ENCODE measurements around the gene DIP2C. TPM values are rescaled to one million over a fixed set of nuclear protein-coding genes. Genes with fewer than 3 reads are reported as not detected.
A peak's percentile ranks its signal among the peaks of the same experiment; 100 is the strongest.
"Not testable (repeated sequence)": the region's sequence is repeated elsewhere in the genome, so short reads cannot be mapped to it uniquely, and the experiment has no call there.

Gene DIP2C
- total RNA-seq, 1 experiment from 2014 or later: 1.6 TPM

DNA sequence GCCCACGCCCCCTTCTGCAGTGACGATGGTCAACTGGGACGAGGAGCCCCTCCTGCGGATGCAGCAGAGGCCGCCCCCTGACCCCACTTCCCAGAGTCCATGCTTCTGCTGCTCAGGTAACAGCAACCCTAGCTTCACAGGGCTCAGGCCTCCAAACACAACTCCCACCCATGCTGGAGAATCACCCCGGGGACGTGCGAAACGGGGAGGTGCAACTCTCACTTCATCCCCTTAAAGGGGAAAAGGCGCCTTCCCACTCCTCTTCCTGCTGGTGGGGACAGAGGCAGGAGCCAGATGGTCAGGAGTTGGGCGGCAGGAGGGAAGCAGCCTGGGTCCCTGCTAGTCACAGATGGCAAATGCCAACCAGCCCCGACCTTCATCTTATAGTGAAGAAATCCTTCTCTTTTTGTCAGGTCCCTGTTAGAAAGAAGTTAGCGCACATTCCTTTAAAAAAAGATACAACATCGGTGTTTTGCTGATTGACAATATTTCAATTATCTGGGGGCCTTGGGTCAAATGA, 155.4 kb downstream of the DIP2C start:
- DNase-seq (ENCODE audit: low spot score): no peak

GRCh38 chr10:533611-534010, 155.9 kb downstream of the DIP2C start:
- no peak for DNase-seq (ENCODE audit: low spot score)

DNA sequence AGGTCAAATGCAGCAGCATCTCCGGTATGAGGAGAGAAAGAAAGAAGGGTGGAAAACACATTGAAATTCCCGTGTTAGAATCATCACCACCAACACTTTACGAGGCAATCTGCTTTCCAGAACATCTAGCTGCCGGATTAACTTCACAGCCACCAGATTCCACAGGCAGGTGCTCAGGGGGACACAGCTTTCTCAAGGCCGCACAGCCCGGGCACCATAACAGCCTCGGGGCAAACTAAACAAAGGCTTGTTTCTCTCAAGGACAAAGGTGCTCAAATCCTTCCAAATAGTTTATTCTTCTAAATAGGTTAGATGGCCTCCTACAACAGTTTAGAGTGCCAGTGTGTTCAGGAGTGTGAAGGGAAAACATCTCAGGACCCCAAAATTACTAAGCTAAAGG, 156.3 kb downstream of the DIP2C start:
- no peak for DNase-seq (ENCODE audit: low spot score)

- not testable (repeated sequence) for DNase-seq (ENCODE audit: low spot score)
Measured at GRCh38 chr10:532331-532730, 157.1 kb downstream of the DIP2C start.

- DNase-seq (ENCODE audit: low spot score): no peak
Measured at GRCh38 chr10:531541-531940, 157.9 kb downstream of the DIP2C start.

DNA sequence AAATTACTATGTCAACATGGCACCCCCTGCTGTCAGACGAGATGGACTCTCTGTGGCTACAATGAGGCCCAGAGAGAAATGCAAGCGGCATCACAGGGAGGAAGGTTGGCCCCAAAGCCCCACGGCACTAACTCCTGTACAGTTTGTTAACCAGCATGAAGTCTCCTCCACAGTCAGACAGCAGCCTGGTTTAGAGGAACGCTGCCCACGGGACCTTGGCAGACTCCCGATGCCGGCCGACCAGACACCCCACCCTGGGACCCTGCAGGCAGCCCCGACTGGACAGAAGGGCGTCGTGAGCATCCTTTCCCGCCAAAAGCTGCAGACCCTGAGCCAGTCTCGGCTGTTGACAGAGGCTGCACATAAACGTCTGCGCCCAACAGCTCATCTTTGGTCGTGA, 158.8 kb downstream of the DIP2C start:
- DNase-seq (ENCODE audit: low spot score): no peak

DNA sequence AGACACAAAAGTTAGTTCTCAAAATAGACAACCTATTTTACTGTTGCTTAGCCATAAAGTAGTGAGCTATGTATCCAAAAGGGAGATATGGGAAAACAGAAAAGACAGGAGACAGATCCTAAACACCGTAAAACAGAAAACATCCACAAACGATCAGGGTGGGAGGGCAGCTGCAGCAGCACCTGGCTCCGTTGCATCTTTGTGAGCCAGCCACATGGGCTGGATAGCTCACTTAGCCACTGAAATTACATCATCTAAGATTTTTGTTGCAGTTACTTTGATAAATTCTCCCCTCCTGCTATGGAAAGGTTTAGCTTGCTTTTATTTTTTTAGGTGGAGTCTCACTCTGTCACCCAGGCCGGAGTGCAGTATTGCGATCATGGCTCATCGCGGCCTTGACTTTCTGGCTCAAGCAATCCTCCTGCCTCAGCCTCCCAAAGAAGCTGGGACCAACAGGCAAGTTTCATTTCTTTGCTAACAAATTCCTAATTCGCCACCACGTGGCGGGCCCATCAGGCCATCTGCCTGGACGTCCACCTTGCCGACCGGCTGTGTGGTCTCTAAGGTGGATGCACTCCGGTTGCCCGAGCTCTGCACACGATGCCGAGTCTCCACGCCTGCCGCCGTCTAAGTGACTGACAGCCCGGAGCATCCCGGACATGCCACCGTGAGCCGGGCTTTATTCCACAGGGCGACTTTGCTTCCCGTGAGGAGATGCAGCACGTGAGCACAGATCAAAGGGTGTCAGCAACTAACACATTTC, 159.8 kb downstream of the DIP2C start:
- DNase-seq (ENCODE audit: low spot score): no peak

GRCh38 chr10:528173-529165, 161.0 kb downstream of the DIP2C start:
- DNase-seq (ENCODE audit: low spot score): no peak

- no peak for DNase-seq (ENCODE audit: low spot score)
Measured at GRCh38 chr10:527416-527815, 162.1 kb downstream of the DIP2C start.

GRCh38 chr10:526651-527312, 162.7 kb downstream of the DIP2C start:
- DNase-seq (ENCODE audit: low spot score): peak; percentile 40

GRCh38 chr10:525565-526315, 163.7 kb downstream of the DIP2C start:
- DNase-seq (ENCODE audit: low spot score): no peak

- DNase-seq (ENCODE audit: low spot score): no peak
Measured at GRCh38 chr10:523925-524324, 165.5 kb downstream of the DIP2C start.

DNA sequence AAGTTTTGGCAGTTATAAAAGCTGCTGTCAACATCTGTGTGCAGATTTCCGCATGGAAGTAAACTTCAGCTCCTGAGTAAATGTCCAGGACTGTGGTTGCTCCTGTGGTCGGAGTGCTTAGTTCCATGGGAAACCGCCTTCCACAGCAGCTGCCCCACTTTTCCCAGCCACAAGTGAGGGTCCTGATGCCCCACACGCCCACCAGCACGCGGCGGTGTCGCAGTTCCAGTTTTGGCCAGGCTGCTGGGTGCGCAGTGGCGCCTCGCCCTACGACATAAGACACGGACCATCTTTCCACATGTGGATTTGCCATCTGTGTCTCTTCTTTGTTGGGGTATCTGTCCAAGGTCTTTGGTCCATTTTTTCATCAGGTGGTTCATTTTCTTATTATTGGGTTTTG, 167.1 kb downstream of the DIP2C start:
- no peak for DNase-seq (ENCODE audit: low spot score)

DNA sequence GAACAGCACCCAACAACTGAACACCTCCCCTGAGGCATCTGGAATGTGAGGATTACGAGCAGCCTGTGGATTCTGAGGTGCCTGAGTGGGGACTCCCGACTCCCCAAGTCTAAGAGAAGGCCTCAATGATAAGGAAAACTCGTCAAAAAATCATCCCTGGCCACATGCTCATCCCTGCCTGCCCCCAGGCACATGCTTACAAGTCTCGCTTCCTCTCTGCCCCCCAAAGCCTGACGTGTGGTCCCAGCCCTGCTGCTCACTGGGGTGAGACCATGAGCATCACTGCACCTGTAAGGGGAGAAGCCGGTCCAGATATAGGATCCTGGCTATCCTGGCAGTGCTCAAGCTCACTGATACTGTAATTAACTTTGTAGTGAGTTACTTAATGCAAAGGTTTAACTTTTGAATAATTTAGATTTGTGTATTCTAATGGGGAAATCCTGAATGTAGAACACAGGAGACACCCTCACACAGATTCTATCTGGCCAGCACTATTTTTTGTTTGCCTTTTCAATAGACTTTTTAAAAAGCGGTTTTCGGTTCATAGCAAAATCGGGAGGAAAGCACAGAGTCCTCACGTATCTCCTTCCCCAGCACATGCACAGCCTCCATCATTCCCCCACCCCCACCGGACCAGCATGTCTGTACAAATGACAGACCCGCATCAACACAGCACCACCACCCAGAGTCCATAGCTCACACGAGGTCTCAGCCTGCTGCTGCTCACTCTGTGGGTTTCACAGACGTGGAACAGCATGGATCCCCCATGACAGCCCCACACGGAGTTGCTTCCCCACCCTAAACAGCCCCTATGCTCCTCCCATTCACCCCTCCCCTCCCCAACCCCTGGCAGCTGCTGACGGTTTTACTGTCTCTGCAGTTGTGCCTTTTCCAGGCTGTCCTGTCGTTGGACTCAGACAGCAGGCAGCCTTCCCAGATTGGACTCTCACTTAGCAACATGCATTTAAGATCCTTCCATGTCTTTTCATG, 167.9 kb downstream of the DIP2C start:
- DNase-seq (ENCODE audit: low spot score): no peak

- DNase-seq (ENCODE audit: low spot score): no peak
Measured at GRCh38 chr10:520402-520787, 169.1 kb downstream of the DIP2C start.

DNA sequence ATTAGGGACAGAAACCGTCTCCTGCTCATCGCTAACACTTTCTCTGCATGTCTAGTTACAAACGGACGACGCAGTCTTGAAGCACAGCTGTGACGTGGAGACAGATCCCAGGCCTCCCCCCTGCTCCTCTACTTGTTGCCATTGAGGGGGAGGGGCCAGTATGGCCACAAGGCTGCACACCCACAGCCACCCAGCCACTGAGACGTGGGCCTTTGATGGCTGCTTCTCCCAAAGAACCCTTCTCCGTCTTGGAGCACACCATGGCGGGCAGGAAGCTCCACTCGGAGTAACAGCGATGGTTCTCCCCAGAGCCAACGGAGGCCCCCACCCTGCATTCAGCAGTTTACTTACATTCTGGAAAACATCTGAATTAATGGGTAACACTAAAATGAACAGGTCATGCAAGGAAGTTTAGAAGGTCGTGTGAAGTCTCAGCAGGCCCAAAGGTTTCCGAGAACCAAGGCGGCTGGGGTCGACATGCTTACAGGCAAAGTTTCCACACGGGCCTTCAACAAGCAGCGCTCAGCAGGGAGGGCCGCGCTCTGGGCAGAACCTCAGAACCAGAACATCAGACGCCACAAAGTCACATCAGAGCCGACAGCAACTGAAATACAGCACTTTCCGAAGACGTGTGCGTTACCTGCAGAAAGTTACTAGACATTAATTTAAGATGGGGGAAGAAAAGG, 169.6 kb downstream of the DIP2C start:
- DNase-seq (ENCODE audit: low spot score): no peak

DNA sequence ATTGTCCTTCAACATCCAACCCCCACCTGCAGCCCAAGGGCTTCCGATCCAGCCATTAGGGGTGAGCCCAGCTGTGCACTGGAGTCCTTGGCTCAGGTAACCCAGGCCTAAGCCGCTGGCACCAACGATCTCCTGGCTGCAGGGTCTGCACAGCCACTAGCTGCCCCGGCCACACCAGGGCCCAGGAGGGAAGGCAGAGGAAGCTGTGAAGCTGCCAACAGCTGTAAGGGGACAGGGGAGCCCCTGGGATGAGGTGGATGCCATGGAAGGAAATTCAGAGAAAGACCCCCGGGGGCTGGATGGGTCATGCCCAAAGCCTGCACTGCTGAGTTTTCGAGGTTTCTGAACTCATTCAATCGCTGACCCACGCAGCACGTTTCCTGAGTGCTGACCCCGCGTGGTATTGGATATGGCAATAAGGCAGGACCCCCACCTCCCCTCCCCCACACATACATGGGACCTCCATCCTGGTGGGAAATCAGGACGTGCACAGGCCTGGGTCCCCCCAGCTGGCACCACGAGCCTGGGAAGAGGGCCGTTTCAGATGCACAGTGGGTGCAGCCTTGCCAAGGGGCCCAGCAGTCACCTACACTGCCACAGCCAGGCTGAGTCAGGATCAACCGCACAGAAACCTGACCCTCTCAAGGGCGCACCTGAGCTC, 170.3 kb downstream of the DIP2C start:
- no peak for DNase-seq (ENCODE audit: low spot score)

DNA sequence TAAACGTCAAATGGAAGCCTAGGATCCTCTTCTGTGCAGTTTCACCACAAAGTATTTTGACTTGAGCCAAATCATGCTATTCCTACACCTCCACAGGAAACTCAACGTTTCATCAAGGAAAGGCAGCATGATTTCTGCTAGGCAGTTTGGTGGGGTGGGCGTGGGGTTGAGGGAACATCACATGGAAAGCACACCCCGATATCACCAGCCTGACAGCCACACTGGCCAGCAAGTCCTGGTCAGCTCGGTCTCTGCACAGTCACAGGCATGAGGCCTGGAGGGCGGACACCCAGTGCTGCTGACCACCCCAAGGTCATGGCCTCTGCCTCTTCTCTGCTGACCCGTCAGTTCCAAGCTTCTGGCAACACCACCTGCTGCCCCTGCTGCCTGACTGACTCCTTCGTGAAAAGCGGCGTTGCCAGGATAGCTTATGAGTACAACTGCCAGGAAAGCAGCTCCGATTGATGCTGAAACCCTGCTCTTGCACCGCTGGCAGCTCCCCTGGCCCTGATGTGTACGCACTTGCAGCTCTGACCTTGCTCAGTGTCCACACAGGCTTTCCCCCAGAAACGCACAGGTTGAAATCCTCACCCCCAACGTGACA, 171.5 kb downstream of the DIP2C start:
- DNase-seq (ENCODE audit: low spot score): no peak

Data from HT-29 (cell line).